Measurements from ENCODE around the gene ANXA2R. TPM values are rescaled to one million over a fixed set of nuclear protein-coding genes. Genes with fewer than 3 reads are reported as not detected.

The ANXA2R gene
- total RNA-seq, 6 donors from 2014 or later, result 2.0 to 25.1 (median 4.3) TPM

DNA sequence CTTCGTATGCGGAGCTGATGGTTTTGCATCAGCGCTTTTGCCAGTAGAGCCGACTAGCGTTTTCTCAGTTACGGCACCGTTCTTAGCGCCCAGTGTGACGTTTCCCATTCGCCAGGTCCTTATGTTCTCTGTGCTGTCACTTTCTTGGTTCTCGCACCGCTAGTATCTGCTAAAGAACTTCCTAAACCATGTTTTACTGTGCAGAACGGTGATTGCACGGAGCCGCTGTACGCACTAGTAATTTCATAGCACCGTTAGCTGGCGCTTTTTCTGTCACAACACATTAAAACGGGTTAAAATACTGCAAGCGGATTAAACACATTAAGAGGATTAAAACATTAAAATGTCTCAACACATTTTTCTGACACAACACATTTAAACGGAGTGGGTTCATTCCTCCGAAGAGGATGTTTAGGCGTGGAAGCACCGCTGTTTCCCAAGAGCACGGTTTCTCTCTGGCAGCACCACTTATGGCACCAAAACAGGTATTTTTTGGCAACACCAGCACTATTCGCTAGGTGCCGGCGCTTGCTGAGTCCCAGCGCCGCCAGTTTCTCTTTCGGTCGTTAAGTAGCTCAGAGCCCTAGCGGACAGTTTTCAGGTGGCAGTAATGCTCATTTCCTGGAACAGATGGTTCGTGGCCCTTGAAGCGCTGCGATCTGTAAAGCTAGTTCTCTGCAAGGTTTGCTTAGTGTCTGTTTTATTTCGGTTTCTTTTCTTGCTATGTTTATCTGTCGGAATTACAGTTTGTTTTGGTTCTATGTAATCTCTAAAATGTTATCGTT is 20.3 kb downstream of the ANXA2R start:
- Histone ChIP-seq H3K9me3 (no peaks in the 10 kb centered on the region), H3K4me1 (peaks cover 8 to 17% (median 12%) of the 10 kb centered on the region in 4 donors), H3K4me3 (peak overlapping the region; percentile 15 to 54 (median 48)), H3K27ac (peak overlapping the region; percentile 92 to 98 (median 95)), H3K36me3 (no peaks in the 10 kb centered on the region), H3K27me3 (peaks cover 0 to 22% (median 4%) of the 10 kb centered on the region in 4 donors)
- WGBS, 2 donors, result 11 to 12% methylated on average over 38 to 39 of the region's 39 CpGs
- TF ChIP-seq, protein P1, sequence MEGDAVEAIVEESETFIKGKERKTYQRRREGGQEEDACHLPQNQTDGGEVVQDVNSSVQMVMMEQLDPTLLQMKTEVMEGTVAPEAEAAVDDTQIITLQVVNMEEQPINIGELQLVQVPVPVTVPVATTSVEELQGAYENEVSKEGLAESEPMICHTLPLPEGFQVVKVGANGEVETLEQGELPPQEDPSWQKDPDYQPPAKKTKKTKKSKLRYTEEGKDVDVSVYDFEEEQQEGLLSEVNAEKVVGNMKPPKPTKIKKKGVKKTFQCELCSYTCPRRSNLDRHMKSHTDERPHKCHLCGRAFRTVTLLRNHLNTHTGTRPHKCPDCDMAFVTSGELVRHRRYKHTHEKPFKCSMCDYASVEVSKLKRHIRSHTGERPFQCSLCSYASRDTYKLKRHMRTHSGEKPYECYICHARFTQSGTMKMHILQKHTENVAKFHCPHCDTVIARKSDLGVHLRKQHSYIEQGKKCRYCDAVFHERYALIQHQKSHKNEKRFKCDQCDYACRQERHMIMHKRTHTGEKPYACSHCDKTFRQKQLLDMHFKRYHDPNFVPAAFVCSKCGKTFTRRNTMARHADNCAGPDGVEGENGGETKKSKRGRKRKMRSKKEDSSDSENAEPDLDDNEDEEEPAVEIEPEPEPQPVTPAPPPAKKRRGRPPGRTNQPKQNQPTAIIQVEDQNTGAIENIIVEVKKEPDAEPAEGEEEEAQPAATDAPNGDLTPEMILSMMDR (IDR thresholded peaks at IDR 0.05), result peak; percentile 36 to 68 (median 56)
- TF ChIP-seq POLR2AphosphoS5 (IDR thresholded peaks at IDR 0.05) (peak; percentile 13 to 48), POLR2A (IDR thresholded peaks at IDR 0.05) (peak in 3 of 4 donors; percentile 1 to 34 (median 14)), EP300 (IDR thresholded peaks at IDR 0.05) (no peak)
- peak; percentile 36 to 86 for DNase-seq
- ATAC-seq (ENCODE audit: low FRiP score in 2 of 2), result peak; percentile 76 to 80

DNA sequence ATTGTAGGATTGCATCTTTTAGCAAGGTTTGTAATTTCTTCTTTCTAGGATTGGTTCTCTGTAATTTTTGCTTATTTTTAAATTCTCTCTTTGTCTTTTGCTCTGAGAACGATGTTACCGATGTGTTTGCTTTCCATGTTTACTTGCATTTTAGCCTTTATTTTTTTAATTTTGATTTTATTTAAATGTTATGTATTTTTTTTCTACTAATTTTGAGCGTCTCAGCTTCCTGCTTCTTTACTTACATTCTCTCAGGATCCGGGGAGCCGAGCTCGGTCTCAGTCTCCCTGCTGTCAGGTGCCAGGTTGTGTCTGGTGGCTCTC is 20.9 kb downstream of the ANXA2R start:
- Histone ChIP-seq H3K27me3 (peaks cover 0 to 22% (median 4%) of the 10 kb centered on the region in 4 donors), H3K27ac (peak overlapping the region; percentile 92 to 98 (median 95)), H3K9me3 (no peaks in the 10 kb centered on the region), H3K4me1 (peaks cover 8 to 17% (median 12%) of the 10 kb centered on the region in 4 donors), H3K36me3 (no peaks in the 10 kb centered on the region), H3K4me3 (peak overlapping the region; percentile 15 to 54 (median 48))
- ATAC-seq (ENCODE audit: low FRiP score in 2 of 2) (no peak), DNase-seq (no peak)
- 20 to 30% methylated on average over 6 of the region's 6 CpGs for WGBS, 2 donors
- TF ChIP-seq, protein P1 (IDR thresholded peaks at IDR 0.05), result no peak
- no peak for TF ChIP-seq POLR2AphosphoS5 (IDR thresholded peaks at IDR 0.05)
- no peak for TF ChIP-seq POLR2A (IDR thresholded peaks at IDR 0.05)
- TF ChIP-seq EP300 (IDR thresholded peaks at IDR 0.05), result no peak

DNA sequence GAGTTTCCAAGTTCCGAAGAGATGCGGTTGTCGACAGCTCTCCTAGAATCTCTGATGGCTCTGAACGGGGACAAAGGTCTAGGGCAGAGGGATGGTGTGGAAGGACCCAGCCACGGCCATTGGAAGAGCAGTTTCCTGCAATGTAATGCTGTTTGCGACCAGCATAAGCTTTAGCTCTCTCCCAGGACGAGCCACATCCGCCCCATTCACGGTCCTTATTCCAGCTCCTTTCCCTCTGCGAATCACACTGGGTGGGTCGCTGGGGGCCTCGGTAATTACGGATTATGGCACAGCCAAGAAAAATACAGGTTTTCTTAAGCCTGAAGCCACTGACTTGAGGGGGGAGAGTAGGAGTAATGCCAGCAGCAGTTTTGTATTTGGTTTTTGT is 22.7 kb downstream of the ANXA2R start:
- Histone ChIP-seq H3K9me3 (no peaks in the 10 kb centered on the region), H3K27me3 (peaks cover 0 to 22% (median 4%) of the 10 kb centered on the region in 4 donors), H3K4me1 (peaks cover 8 to 17% (median 12%) of the 10 kb centered on the region in 4 donors), H3K27ac (peak overlapping the region; percentile 92 to 98 (median 95)), H3K4me3 (peak overlapping the region; percentile 22 to 54 (median 48)), H3K36me3 (no peaks in the 10 kb centered on the region)
- DNase-seq, result no peak
- 9 to 13% methylated on average over 12 to 13 of the region's 13 CpGs for WGBS, 2 donors
- TF ChIP-seq, protein P1 (IDR thresholded peaks at IDR 0.05), result peak in 1 of 6 experiments; percentile 13
- TF ChIP-seq POLR2AphosphoS5 (IDR thresholded peaks at IDR 0.05), result no peak
- peak; percentile 47 to 68 for ATAC-seq (ENCODE audit: low FRiP score in 2 of 2)

DNA sequence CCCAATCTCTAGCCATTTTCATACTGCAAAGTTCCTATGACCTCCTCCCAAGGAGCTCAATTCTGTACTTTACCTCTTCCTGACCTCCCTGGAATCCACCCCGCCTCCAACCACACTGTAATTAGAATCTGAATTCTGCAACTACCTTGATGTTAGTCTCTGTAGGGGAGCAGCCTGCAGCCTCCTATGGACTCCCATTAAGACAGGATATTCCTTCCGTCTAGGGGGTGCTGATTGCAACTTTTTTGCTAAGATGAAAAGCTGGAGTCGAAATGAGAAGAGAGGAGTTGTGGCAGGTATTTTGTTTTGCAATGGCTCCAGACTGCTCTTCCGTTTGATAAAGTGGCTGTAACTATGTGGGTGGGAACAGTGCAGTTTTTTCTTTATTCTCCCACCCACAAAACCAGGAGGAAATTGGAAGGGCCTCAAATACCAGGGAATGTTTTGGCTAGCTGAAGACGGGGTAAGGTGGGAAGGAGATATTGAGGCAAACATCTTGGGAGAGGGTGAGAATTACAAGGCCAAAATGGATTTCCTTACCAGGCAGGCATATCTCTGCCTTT is 23.8 kb downstream of the ANXA2R start:
- TF ChIP-seq POLR2AphosphoS5 (IDR thresholded peaks at IDR 0.05) (no peak), EP300 (IDR thresholded peaks at IDR 0.05) (no peak), POLR2A (IDR thresholded peaks at IDR 0.05) (no peak)
- TF ChIP-seq, protein P1 (IDR thresholded peaks at IDR 0.05), result no peak
- WGBS, 2 donors, result 69 to 75% methylated on average over 5 of the region's 5 CpGs
- H3K27ac ChIP-seq, result peak overlapping the region in 1 of 4 donors; percentile 5
- peaks cover 0 to 22% (median 4%) of the 10 kb centered on the region in 4 donors for H3K27me3 ChIP-seq
- ATAC-seq (ENCODE audit: low FRiP score in 2 of 2) (no peak), DNase-seq (no peak)
- H3K9me3 ChIP-seq, result no peaks in the 10 kb centered on the region
- peaks cover 8 to 17% (median 12%) of the 10 kb centered on the region in 4 donors for H3K4me1 ChIP-seq
- no peaks in the 10 kb centered on the region for H3K36me3 ChIP-seq
- H3K4me3 ChIP-seq, result no peak overlapping the region
